Stimulated activated CD8-positive, alpha-beta memory T cell treated with anti-CD3 and anti-CD28 coated beads, Interleukin-4, amount 100 ng/mL, for 48 hours (primary cell): Measurements from ENCODE around the gene NAV2.
"Not testable (repeated sequence)": the region's sequence is repeated elsewhere in the genome, so short reads cannot be mapped to it uniquely, and the experiment has no call there.

Source experiments
- DNase-seq: peaks from one replicate; pipeline ENCODE4 v3.0.0-alpha.2; 2020

Gene NAV2

DNA sequence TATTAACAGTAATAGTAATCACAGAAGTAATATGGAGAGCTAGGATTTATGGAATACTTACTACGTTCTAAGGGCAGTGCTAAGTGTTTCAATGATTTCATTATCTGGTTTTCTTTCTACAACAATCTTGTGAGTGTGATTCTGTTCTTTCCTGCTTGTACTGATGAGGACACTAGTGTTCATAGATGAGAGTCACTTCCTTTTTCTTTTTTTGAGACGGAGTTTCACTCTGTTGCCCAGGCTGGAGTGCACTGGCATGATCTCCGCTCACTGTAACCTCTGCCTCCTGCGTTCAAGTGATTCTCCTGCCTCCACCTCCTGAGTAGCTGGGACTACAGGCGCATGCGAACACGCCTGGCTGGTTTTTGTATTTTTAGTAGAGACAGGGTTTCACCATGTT lies 366.2 kb downstream of the NAV2 start:
- DNase-seq = no peak

DNA sequence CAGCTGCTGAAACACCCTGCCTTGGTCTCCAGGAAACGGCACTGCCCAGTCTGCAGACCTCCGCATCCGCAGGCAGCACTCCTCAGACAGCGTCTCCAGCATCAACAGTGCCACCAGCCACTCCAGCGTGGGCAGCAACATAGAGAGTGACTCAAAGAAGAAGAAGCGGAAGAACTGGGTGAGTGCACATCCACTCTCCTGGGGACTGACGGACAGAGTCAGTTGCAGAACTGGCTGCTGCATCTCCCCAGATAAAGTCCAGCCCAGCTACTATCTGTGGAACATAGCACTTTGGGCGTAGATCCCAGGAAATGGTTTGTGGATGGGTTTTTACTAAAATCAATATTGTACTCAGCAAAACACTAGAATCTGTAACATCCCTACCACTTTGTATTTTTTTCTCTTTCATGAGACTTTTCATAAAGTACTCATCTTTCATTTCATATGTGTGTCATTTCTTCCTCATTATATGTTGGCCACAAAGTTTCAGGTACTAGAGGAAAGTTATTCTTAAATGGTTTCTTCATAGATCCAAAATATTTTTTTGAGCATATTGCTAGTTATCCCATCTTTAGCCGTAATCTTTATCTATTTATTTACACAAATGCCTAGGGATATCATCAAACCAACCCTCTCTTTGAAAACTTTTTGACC lies 367.5 kb downstream of the NAV2 start:
- DNase-seq = no peak

DNA sequence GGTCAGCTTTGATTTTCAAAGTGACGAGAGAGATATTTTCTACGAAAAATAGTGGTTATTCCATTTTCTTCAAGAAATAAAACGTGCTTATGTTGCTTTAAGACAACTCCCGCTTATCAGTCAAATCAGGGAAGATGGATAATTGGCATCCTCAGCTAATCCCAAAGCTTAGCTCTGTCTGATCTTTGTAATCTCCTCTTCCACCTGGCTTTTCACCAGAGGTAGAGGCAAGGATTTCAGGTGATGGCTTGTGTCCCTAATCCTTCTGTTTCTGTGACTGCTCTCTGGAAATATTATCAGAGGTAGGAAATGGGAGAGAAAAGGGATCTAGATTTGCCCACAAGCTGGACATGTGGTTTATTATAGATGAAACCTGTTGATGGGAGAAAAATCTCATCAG lies 368.7 kb downstream of the NAV2 start:
- no peak for DNase-seq

GRCh38 chr11:20083877-20084276 lies 371.2 kb downstream of the NAV2 start:
- DNase-seq = not testable (repeated sequence)

DNA sequence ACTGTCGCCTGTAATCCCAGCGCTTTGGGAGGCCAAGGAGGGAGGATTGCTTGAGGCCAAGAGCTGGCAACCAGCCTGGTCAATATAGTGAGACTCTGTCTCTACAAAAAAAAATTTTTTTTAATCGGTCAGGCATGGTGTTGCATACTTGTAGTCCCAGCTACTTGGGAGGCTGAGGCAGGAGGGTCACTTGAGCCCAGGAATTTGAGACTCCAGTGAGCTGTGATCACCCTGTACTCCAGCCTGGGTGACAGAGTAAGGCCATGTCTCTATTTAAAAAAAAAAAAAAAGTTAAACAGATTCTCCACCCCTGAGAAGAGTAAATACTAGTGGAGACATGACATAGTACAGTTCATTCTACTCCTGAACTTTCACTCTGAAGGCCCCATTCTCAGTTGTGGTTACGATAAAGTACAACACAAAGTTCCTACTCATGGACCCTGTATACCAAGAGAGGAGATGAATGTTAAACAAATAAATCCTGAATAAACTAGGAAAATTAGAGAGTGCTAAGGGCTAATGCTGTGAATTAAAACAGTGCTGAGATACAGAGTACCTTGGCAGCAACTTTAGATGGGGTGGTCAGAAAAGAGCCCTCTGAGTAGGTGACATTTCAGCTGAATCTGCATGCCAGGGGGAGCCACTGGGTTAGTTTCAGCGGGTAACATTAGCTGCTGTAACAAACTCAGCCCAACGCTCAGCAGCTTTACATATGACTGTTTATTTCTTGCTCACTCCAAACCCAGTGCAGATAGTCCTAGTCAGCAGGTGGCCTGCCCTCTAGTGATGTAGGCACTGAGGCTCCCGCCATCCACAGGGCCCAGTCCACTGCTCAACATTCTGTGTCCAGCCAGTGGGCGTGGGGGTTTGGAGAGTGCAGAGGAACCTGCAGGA lies 372.5 kb downstream of the NAV2 start:
- DNase-seq = no peak

DNA sequence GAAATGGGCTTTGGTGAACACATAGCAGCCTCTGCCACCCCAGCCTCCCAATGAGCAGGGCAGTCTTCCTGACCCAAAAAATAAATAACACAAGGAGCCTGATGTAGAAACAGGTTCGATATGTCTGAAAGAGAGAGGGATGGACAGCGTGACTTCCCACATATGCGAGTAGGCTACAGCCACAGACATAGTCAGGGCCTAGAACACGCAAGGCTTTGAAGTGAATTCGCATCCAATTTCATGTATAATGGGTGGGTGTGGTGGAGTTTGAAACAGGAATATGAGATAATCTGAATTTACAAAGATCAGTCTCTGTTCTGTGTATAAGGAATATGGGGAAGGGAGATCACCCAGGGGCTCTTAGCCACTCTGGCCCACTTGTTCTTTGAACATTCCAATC lies 373.3 kb downstream of the NAV2 start:
- no peak for DNase-seq

DNA sequence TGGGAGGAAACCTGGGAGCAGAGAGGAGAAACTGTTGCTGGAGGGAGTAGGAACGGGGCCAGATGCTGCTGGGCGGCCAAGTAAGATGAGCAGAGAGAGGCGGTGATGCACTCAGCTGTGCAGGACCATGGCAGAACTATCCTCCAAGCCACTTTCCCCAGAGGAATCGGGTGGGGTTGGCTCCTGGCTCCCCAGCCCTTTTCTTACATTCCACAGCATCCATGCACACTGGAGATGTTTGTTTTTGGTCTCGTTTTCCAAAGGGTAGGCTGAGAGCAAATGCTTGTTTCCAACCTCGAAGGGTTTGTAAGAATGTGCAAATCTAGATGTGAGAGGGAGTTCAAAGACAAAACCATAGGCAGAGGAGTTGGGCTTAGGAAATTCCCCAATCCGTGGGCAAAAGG lies 374.5 kb downstream of the NAV2 start:
- DNase-seq = no peak

- no peak for DNase-seq
These were observed 376.0 kb downstream of the NAV2 start for GRCh38 chr11:20088397-20089225.

DNA sequence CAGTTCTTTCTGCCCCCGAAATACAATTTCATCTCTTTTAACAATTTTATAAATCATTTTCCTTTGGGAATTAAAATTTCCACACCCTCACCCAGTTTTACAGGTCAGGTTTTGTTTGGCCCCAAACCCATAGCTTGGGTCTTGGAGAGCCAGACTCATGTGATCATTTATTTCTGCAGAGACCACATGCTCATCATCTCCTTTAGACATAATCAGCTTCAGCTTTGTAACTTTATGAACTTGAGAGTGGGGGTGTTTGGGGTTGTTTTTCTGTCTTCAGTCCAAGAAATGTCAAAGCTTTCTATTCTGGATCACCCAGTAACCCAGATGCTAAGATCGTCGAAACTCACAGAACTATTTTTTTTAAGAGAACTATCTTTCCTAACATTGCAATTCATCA lies 376.7 kb downstream of the NAV2 start:
- DNase-seq = no peak

GRCh38 chr11:20089796-20090653 lies 377.4 kb downstream of the NAV2 start:
- no peak for DNase-seq

DNA sequence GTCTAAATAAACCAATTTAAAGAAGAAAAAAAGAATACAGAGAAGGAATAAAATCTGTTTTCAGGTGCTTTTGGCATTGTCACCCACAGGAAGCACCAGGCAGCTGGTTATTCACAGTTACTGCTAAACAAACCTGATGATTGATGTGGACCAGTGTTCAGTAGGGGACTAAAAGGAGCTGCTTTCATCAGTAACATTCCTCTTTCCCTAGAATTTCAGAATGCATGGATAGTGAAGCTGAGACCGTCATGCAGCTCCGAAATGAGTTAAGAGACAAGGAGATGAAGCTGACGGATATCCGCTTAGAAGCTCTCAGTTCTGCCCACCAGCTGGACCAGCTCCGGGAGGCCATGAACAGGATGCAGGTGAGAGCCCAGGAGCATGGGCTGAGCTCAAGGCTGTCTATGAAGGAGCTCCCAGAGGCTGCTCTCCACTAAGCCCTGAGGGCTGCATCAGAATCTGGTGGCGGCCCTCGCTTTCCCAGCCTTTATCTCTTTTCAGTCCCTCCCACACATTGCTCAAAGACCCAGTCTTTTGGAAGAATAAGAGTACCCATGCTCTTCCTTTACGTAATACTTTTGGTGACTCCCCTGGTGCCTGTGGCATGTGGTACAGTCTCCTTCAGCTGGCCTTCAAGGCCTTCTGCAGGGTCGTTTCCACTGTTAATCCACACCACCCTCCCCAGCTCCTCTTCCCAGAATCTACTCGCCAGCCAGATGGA lies 378.2 kb downstream of the NAV2 start:
- no peak for DNase-seq

DNA sequence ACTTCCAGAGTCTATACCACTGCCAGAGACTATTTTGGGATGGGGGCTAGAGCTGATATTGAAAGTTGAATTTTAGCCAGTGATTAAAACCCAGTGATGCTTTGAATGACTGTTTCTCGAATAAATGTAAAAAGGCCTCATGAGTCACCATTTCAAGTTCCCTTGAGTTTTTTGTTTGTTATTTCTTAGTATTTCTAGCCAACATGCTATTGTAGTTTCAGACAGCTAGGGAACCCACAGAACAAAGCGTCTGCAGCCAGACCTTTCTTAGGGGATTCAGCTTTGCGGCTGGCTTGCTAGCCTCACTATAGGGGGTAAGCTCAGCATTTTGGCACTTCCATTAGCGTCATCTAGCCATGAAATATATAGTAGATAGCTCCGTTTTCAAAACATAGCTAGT lies 381.1 kb downstream of the NAV2 start:
- no peak for DNase-seq

GRCh38 chr11:20095189-20095588 lies 382.6 kb downstream of the NAV2 start:
- no peak for DNase-seq

GRCh38 chr11:20097319-20098221 lies 384.9 kb downstream of the NAV2 start:
- no peak for DNase-seq

- DNase-seq = no peak
These were observed 386.9 kb downstream of the NAV2 start for GRCh38 chr11:20099527-20099926.

- no peak for DNase-seq
These were observed 389.8 kb downstream of the NAV2 start for GRCh38 chr11:20102397-20102796.

GRCh38 chr11:20103281-20103680 lies 390.6 kb downstream of the NAV2 start:
- DNase-seq = no peak

DNA sequence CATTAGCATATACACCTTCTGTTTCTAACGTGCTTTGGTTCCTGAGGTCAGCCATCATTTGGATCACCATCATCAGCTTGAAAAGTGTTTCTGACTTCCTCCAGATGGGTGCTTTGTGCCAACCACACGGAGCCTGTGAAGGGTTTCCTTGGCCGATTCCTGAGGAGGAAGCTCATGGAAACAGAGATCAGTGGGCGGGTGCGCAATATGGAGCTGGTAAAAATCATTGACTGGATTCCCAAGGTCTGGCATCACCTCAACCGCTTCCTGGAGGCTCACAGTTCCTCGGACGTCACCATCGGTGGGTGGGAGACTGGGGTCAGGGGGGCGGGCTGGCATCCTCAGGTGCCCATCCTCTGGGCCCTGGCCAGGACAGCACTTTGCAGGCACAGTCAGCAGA lies 392.8 kb downstream of the NAV2 start:
- no peak for DNase-seq

GRCh38 chr11:20109731-20110445 lies 397.3 kb downstream of the NAV2 start:
- no peak for DNase-seq
